Epidermal melanocyte (primary cell): ENCODE results near the gene GAL3ST2.
"Not testable (repeated sequence)": the region's sequence is repeated elsewhere in the genome, so short reads cannot be mapped to it uniquely, and the experiment has no call there.

ENCODE experiments used
- DNase-seq: peaks from one replicate; pipeline ENCODE4 v3.0.0; 2011; ENCODE audit warnings: low spot score; ENCODE audit not compliant: insufficient read length

Gene GAL3ST2

DNA sequence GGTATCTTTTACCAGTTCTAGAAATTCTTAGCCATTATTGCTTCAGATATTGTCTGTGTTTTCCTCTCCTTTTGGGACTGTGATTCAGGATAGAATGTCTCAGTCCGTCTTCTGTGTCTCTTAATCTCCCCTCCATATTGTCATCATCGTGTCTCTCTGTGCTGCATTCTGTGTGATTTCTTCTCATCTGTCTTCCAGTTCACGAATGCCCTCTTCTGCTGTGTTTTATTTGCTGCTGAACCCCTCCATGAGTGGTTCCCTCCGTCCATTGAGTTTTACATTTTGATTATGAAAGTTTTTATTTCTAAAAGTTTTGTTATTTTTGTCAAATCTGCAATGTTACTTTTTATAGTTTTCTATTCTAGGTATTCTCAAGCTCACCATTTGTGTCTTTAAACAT, 30.5 kb upstream of the GAL3ST2 start:
- no peak for DNase-seq

DNA sequence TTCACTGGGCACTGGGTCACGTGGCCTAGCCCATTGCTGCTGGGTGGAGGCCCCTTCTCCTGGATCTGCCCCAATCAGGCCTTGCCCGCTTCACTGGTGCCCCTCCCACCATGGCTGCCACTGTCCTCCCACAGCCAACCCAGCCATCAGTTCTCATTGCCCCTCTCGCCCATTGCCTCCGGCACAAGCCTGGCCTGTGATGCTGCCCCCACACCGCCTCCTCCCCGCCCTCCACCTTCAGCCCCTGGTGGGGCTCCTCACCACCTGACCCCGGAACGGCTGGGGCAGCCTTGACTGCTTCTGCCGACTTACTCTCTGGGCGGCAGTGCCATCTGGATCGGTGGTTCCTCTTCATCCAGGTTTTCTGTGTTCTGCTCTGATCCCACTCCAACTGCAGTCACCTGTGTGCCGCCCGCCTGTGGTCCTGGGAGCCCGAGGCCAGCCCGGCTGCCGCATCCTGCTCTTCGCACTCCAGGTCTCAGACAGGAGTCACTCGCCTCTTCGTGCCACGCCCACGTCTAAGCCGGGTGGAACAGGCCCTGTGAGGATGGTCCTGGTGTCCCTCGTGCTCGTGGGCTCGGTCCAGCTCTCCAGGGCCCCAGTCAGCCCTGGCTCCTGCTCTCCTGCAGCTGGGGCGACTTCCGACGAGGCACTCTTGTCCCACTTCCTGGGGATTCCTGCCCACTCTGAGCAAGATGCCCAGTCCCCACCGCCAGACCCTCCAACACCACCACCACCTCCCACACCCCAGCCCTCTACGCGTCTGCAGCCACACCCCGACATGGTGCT, 28.0 kb upstream of the GAL3ST2 start:
- no peak for DNase-seq

DNA sequence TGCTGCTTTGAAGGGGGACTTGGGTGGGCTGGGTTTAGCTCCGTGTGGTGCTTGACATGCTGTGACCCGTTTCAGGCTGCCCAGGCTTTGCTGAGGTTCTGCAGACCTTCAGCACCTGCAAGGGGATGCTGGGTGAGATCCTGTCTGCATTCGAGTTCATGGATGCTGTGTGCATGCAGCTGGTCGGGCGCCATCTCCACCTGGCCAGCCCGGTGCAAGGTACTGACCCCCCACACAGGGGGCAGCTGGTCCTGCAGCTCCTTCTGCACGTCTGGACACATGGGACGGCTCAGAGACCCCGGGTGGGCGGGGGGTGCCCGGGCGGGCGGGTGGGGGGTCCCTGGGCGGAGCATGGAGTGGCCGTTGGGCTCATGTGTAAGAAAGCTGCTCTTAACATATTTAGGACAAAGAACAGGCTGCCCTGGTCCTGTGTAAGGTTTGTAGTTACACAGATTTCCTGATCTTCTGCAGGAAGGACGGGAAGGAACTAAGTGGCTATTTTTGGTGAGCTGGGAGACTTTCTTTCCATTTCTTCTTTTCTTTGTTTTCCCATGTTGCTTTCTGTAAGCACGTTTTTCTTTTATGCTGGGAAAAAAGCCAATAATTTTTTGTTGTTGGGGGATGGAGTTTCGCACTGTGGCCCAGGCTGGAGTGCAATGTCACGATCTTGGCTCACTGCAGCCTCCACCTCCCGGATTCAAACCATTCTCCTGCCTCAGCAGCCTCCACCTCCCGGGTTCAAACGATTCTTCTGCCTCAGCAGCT, 26.4 kb upstream of the GAL3ST2 start:
- DNase-seq = no peak

DNA sequence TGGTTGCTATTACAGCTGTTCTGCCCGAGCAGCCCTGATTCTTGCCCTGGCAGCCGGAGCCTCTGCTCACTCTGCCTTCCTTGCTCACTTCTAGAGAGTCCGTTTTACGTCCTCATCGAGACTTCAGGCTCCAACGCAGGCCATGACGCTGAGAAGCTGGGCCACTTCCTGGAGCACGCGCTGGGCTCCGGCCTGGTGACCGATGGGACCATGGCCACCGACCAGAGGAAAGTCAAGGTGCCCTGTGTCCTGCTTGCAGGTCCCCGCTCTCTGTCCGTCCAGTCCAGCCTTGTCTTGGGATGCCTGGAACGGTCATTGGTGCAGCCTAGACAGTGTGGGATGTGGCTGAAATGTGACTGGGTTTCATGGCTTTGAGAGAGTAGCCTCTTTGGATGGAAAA, 25.5 kb upstream of the GAL3ST2 start:
- DNase-seq = no peak

DNA sequence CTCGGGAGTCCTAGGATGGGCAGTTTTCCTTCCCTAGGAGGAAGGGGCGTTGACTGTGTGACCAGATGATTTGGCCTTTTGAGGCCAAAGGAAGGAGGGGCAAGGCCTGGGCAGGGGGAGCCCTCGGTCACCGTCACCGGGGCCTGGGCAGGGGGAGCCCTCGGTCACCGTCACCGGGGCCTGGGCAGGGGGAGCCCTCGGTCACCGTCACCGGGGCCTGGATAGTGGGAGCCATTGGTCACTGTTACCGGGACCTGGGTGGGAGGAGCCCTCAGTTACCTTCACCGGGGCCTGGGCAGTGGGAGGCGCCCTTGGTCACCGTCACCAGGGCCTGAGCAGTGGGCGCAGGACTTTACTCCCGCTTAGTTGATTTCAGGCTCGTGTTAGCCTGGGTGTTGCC, 24.8 kb upstream of the GAL3ST2 start:
- no peak for DNase-seq

DNA sequence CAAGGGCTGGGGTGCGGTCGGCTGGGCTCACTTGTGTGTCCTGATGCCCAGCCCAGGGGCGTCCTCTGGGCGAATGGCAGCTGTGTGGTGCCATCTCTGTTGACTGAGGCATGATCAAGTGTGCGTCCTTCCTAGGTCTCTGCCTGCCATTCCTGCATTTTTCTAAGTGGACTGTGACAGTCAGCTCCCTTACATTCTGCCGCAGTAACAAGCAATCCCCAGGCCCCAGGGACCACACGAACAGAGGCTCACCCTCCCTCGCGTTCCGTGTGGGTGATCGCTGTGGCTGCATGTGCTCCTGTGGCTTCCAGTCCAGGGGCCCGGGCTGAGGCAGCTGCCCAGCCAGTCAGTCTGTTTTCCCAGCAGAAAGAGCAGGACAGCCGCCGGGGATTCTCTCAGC, 24.4 kb upstream of the GAL3ST2 start:
- no peak for DNase-seq

DNA sequence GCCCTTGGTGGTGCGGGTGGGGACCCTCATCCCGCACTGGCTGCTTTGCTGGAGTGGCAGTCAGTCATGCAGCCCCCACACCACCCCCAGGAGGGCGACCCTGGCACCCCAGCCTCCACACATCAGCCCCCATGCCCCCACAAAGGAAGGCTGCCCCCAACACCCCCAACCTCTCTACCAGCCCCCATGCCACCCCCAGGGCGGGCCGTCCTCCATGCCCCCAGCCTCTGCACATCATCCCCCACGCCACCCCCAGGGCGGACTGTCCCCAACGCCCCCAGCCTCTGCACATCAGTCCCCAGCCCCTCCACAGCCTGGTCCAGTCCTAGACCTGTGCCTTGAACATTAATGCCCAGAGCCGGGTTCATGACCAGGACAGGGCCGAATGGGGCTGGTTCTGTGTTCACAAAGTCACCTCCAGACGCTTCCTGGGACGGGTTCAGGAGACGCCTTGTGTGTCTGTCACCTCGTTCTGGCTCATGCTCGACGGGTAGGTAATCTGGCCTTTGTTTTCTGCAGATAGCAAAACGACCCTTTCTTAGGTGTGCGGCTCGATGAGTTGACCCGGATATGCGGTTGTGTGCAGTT, 23.8 kb upstream of the GAL3ST2 start:
- no peak for DNase-seq

DNA sequence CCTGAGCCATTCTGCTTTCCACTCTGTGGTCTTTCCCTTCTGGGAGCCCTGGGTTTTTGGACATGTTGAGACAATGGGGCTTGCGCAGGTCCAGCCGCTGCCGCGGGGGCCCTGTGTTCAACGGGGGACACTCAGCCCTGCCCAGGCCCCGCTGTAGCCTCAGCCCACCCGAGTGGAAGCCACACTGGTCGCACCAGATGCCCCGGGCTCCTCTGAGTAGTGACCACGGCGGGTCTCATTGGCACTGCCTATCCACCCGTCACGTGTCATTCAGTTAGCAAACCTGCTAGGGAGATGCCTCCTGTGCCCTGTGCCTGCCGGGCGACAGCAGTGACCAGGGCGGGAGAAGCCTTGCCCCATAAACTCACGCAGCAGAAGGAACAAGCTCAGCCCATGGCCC, 23.1 kb upstream of the GAL3ST2 start:
- DNase-seq = no peak

DNA sequence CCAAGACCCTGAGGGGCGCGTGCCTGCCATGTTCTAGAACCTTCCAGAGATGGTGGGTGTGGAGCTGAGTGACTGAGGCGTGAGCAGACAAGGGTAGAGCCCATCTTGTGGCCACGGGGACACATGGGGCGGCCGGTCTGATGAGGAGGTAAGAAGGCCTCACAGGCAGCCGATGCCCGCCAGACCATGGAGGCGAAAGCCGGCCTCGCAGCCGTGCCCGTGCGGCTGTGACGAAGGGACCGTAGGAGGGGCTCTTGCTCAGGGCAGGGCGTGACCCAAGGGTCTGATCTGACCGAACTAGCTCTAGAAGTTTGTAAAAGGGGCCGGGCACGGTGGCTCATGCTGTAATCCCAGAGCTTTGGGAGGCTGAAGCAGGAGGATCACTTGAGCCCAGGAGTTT, 22.6 kb upstream of the GAL3ST2 start:
- DNase-seq = no peak

DNA sequence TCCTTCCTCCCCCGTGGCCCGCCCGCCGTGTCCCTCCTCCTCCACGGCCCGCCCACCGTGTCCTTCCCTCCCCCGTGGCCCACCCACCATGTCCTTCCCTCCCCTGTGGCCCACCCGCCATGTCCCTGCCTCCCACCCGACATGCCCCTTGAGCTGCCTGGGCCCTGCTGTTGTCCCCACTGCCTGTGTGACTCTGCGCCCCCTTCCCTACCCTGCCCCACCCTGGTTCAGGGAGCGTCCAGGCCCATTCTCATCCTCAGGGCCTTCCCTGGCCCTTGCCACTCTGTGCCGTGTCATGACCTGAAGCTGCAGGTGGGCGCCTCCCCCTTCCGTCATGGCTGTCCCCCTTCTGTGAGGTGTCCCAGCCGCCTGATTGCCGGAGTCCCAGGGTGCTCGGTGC, 21.5 kb upstream of the GAL3ST2 start:
- DNase-seq = no peak

DNA sequence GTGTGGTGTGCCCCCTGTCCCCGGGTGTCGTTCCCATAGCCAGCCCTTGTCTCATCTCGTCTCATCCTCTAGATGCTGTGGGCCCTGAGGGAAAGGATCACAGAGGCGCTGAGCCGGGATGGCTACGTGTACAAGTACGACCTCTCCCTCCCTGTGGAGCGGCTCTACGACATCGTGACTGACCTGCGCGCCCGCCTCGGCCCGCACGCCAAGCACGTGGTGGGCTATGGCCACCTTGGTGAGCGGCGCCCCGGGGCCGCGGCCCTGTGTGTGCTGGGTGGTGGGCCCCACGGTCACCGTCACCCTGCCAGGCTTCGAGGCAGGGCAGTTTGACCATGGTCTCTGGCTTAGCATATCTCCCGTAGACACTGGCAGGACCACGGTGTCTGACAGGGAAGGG, 20.8 kb upstream of the GAL3ST2 start:
- DNase-seq = no peak

DNA sequence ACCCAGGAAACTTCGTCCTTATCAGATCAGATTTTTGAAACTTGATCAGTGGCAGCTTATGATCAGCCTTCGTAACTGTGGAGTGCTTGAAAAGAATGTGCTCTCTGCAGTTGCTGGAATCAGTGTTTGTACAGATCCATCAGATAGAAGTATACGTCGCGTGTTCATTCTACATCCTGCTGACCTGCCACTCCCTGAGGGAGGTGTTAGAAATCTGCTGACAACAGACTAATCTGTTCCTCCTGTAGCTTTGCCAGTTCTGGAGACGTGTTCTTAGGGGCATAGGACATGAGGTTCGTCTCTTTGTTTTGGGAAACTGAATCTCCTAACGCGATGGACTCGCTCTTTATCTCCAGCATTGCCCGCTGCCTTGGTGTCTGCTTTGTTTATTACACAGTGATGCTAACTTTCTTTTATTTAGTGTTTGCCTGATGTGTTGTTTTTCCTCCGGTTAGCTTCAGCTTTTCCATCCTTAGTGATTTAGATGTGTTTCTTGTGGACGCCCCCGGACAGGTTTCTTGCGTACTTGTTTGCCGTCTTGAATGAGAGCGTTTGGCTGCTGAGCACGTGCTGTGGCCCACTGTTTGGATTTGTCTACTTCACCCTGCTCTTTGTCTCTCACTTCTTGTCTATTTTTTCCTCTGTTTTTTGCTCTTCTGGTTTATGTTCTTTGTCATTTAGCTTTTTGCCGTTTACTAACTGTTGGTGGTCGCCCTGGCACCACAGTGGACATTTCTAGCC, 17.4 kb upstream of the GAL3ST2 start:
- DNase-seq = no peak

DNA sequence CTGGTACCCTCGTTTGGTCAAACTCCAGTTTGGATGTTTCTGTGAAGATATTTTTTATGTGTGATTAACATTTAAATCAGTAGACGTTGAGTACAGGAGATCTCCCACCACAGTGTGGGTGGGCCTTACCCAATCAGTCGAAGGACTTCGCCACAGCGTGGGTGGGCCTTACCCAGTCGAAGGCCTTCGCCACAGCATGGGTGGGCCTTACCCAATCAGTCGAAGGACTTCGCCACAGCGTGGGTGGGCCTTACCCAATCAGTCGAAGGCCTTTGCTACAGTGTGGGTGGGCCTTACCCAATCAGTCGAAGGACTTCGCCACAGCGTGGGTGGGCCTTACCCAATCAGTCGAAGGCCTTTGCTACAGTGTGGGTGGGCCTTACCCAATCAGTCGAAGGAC, 16.7 kb upstream of the GAL3ST2 start:
- DNase-seq = not testable (repeated sequence)

DNA sequence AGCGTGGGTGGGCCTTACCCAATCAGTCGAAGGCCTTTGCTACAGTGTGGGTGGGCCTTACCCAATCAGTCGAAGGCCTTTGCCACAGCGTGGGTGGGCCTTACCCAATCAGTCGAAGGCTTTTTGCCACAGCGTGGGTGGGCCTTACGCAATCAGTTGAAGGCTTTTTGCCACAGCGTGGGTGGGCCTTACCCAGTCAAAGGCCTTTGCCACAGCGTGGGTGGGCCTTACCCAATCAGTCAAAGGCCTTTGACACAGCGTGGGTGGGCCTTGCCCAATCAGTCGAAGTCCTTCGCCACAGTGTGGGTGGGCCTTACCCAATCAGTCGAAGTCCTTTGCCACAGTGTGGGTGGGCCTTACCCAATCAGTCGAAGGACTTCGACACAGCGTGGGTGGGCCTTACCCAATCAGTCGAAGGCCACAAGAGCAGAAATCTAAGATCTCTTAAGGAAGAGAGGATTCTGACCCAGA, 16.3 kb upstream of the GAL3ST2 start:
- DNase-seq = no peak

DNA sequence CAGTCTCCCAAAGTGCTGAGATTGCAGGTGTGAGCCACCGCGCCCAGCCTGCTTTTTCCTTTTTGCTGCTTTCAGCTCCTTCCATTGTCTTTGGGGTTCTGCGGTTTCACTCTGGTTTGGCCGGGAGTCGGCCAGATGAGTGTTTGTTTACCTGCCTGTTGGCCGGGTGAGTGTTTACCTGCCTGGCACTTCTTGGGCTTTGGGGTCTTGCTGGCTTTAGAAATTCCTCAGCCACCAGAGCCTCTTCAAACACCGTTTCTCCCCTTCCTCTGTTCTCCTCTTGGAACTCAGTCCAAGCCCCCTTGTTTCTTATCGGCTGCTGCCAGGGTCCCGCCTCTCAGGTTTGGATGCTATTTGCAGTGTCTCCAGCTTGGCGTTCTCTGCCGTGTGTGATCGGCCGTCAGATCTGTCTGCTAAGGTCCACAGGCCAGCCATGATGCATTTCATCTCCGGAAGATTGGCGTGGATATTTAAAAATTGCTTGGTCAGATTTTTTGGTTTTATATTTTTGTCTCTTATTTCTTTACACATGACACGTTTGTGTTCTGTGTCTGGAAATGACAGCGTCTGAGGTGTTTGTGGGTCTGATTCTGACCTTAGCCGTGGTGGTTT, 14.2 kb upstream of the GAL3ST2 start:
- DNase-seq = no peak

DNA sequence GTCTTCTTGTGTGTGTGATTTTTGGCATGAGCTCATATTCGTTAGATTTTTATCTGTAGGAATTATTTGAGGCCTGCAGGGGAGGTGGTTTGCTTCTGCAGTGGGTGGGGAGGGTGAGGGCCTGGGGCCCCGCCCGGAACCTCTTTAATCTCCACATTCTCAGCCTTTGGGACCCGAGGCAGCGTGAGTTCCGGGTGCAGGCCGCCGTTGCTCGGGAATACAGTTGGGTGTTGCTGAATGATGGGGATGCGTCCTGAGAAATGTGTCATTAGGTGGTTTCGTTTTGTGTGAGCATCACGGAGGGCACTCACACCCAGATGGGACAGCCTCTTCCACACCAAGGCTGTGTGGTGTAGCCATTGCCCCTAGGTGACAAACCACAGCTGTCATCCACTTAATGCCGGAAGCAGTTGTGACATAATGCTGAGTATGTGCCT, 13.7 kb upstream of the GAL3ST2 start:
- no peak for DNase-seq

DNA sequence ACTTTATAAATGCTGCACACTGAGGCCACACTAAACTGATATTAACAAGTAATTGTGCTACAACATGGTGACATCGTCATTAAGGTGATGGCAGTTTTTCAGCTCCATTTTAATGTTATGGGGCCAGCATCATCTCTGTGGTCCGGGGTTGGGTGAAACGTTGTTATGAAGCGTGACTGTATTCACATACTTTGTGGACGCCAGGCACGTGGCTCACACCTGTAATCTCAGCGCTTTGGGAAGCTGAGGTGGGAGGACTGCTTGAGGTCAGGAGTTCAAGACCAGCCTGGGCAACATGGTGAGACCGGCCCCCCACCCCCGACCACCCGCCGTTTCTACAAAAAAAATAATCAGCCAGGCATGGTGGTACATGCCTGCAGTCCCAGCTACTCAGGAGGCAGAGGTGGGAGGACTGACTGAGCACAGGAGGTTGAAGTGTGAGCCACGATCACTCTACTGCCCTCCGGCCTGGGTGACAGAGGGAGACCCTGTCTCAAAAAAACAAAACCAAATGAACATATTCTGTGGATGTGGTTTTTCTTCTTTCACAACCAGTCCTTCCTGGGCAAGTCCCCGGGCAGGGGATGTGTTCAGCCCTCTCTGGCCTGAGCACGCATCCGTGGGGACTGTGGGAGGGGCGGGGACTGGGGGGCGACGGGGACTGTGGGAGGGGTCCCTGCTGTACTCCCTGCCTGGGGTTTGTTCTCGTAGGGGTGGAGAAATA, 12.9 kb upstream of the GAL3ST2 start:
- peak; percentile 5 for DNase-seq

DNA sequence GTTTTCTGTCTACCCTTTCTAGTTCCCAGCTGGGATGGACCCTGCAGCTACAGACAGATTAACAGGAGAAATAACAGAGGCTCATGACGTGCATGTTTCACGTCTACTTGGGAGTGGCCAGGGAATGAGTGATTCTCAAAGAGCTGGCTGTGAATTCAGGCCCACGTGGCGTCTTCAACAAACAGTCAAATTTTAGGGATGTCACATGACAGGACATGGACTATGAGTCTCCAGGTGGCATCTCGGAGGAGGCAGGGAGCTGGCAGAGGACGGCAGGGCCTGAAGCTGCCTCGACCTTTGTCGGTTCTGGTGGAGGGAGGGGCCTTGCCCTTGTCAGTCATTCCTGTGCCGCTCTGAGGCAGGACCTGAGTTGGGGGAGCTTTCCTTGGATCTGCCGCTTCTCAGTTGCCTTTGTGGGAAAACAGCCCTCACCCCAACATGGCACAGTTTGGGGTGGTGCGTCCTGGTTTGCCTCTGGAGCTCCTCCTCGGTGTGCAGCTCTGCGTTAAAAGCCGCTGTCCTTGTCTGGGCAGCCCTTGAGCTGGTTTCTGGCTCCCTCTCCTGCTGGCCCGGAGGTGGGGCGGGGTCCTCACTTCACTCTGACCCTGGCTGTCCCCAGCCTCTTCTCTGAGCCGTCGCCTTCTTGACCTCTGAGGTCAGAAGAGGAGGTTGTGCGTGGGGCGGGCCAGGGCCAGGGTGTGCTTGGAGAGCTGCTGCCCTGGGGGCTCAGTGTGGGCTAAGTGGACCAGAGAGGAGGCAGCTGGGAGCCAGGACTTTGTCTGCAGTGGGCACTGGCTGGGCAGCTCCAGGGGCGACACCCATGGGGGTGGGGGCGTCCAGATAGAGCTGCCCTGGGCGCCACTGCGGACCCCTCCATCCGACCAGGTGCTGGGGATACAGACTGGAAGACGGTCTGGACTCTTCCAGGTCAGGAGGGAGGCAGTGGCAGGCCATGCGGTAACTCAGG, 12.1 kb upstream of the GAL3ST2 start:
- peak; percentile 5 for DNase-seq

DNA sequence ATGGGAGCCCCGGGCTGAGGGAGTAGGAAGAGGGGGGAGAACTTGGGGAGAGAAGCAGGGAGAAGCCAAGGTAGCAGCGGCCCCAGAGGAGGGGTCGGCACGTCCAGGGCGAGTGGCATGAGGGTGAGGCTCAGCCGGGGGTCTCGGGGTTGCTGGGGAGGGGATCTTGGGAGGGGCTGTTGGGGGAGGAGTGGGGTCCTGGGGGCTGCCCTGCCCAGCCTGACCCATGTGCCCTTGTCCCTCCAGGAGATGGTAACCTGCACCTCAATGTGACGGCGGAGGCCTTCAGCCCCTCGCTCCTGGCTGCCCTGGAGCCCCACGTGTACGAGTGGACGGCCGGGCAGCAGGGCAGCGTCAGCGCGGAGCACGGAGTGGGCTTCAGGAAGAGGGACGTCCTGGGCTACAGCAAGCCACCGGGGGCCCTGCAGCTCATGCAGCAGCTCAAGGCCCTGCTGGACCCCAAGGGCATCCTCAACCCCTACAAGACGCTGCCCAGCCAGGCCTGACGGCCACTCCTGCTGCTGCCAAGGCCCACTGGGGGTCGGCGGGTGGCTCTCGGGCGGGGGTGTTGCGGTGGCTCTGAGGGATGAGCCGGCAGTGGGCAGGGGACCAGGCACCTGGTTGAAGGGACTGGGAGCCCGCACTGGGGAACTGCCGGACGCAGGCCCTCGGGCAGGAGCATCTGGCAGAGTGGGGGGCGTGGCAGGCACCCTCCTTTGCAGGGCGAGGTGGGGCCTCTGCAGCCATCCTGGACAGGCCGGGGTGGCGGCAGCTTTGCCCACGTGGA, 9.0 kb upstream of the GAL3ST2 start:
- DNase-seq = peak; percentile 11
